Measurements from ENCODE around the gene PLEKHG7.
A peak's percentile ranks its signal among the peaks of the same experiment; 100 is the strongest.
"Not testable (repeated sequence)": the region's sequence is repeated elsewhere in the genome, so short reads cannot be mapped to it uniquely, and the experiment has no call there.

PLEKHG7 gene, protein sequence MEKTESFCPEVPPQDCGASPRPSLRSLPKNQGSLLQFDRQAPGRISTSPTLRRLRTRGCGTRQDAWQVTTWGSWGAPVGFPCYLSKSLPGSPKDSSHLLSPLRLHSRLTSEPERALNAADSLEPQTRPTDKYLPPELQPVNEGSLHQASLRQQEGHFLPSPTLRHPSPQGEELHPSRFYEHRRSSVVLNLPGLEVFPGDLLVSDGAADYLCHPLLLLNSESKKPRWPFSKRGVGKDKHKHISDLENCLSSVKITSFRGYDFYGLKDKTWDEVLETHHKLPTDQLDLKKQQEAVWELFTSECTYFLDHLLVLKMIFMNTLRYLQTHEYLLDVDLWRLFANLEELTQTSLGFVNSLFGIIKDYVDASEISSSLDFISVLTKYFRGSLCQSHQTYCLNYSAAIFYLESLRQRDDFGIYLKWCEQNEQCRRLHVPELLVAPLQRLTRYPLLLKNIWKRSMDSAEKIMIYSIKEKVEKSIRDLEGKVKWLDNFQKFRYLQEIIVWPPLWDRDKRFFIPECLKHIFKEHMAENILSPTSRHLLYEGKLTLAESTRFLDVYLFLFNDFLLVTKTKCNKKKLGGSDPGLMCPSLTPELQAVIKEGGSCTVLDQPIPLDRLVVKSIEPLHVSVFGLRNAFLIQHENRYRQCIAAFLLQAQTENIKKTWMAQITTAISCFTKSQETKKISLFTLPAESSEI

DNA sequence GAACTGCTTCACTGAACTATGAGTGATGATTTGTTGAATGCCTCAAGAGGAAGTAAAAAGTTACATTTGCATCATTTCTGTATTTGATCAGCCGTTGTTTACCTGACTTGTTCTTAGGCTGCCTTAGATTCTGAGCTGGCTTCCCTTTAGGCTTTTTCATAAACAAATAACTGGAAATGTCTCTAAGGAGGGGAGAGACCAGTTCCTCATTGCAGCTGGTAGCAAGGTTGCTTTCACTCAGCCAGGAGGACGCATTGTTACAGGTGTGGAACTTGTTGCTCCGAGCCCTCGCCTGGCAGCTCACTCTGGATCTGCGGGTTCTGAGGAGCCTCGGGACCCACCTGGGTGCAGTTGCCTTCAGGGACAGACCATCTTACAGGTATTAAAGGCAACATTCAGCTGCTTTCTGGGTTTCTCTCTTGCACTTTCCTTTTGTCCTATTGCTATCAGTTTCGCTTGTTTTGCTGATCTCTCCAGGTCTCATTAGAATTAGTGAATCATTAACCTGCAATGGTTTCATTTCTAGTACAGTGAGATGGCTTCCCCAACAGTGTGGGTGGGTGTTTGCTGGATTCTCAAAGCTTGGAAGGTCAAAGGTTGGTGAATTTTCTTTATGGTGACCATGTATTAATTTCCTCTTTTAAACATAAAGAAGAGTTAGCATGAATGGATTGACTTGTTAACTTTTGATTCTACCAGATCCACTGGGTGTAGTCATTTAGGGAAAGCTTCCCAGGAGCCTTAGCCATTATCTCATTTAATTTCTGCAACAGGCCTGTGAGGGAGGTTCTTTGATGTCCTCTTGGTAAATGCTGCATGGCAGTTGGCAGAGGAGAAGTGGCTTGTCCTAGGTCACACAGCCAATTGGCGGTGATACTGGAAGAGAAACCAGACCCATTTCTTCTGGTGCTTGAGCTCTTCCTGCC lies at the start of gene PLEKHG7:
Gene PLEKHG7, plus strand, starts transcription at position 236 of the 926 bp plus-strand sequence. CDS start 3,643 bp downstream, outside the sequence.
- peak; percentile 90 for DNase-seq

DNA sequence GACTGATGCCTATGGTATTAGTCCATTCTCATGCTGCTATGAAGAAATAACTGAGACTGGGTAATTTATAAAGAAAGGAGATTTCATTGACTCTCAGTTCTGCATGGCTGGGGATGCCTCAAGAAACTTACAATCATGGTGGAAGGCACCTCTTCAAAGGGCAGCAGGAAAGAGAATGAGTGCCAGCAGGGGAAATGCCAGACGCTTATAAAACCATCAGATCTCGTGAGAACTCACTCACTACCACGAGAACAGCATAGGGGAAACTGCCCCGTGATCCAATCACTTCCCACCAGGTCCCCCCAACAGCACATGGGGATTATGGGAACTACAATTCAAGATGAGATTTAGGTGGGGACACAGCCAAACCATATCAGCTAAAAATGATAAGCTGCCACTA lies 48.5 kb upstream of the PLEKHG7 start:
- not testable (repeated sequence) for DNase-seq

DNA sequence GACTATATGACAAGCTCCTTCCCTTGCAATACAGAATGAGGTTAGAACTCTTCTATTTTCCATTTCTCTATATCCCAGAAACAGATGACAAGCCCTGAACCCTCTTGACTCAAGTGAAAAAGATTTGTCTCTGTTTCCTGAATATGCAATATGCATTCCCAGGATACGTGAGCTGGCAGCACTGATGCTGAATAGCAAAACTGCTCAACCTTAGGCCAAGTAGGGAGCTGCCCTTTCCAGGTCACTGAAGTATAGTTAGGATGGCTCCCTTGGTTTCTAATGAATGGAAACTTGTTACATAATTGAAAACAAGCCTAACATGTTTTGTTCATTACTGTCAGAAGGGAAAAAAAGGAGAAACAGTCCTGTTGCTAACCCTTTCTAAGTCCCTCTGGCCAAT lies 47.9 kb upstream of the PLEKHG7 start:
- no peak for DNase-seq

DNA sequence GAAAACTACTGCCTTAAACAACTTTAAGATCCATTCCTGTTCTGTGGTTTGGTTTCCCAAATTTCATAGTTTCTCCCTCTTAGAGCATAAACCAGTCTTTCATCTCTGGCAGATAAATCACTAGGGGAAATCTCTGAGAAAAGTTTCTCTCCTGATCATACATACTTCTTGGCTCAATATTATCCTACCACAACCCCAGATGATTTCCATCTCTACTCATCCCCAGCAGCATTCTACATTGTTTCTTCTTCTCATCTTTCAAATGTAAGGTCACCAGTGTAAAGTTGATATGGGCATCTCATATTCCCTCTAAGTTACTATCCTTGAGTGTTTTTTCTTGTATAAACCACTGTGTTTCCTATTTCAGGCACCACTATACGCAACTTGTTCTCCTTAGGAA lies 45.9 kb upstream of the PLEKHG7 start:
- no peak for DNase-seq

DNA sequence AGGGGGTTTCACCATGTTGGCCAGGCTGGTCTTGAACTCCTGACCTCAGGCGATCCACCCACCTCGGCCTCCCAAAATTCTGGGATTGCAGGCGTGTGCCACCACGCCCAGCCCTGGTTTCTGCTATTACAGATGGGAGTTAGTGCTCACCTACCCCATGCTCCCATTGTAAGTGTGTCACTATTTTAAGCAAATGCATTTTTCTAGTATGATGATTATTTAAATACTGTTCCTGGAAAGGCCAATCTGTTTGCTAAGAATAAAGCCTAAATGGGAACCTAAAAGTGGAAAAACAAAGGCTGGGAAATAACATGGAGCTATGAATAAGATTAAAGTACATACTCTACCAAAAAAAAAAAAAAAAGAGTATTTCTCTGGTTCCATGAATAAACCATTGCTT lies 45.0 kb upstream of the PLEKHG7 start:
- no peak for DNase-seq

DNA sequence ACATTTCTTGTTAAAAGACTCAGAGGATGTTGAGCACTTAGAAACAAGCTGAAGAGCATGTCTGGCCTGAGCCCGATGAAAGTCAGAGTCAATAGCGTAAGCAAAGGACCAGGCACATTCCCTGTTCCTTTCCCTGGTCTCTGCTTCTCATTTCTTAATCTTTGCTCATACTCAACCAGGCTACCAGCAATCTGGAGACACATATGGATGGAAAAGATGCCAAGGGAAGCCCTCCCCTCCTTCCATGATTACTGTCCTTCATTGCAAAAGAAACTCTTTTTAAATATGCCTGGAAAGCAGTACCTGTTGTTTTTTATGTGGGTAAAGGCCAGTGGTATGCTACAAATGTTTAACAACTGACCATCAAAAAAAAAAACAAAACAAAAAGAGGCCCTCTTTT lies 44.2 kb upstream of the PLEKHG7 start:
- no peak for DNase-seq

DNA sequence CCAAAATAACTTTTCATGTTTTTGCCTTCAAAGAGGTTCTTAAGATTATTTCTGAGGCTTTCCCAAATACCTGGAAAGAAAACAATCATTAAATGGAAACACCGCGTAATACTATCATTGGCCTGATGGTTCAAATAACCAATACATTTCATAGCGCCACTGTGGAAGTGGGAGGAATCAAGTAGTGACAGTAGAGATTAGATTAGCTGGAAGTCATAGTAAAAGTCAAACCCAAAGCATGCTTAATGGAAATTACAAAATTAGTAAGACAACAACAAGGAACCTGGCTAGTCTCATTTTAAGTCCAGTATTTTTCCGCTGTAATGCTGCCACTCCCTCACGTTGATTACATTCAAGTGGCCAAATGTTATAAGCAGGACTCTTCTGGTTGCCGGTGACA lies 41.5 kb upstream of the PLEKHG7 start:
- no peak for DNase-seq

DNA sequence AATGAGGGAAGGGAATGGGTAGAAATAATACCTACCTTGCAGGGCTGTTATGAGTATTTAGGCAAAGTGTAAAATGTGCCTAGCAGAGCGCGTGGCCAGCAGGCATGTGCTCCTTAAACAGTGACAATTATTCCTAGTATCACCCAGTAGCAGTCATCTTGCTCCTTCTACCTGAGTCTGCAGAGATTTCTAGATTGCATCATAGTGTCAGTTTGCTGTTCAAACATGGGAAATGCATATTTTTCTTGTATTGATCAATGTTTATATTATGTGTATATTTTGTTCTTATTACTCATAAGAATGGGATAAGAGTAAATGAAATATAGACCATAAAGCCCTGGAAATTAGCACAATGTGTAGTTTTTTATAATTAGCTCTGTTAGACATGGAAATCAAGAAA lies 37.3 kb upstream of the PLEKHG7 start:
- DNase-seq, result no peak

DNA sequence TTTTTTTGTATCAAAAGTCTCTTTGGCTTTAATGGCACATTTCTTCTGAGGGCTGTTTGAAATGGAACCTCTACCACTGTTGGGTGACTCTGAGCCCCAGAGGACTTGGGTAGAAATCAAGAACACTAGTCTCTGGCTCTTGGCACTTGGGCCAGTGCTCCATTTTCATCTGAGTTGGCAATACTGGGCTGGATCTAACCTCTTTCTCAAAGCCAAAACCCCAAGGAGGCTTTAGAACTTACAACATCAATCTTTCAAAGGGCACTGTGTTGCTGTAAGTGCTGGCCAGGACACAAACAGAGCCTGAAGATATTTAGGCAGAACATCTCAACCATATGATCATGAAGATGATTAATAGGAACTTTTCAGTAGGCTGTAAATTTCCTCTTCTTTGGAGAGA lies 34.0 kb upstream of the PLEKHG7 start:
- no peak for DNase-seq

DNA sequence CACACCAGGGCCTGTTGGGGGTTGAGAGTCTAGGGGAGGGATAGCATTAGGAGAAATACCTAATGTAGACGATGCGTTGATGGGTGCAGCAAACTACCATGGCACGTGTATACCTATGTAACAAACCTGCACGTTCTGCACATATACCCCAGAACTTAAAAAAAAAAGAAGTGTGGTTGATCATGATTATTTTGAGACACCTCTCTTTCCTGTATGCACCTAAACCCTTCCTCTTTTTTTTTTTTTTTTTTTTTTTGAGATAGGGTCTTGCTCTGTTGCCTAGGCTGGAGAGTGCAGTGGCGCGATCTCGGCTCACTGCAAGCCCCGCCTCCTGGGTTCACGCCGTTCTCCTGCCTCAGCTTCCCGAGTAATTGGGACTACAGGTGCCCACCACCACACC lies 31.3 kb upstream of the PLEKHG7 start:
- DNase-seq, result not testable (repeated sequence)

DNA sequence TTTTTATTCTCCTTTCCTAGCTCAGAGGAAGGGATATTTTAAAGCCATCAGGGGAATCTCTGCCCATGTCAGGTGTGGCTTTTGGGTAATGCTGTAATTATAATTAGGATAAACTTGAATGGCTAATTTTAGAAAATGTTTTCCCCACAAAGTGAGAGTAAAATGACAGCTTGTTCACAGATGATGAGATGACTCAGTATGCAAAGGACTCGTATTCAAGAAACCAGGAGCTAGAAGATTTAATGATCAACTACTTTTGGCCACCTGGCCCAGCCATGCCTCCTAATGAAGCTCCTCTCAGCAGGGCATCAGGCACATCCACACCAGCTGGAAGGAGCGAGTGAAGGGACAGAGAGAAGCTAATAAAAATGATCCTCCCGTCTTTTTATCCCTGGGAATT lies 29.0 kb upstream of the PLEKHG7 start:
- DNase-seq, result no peak

DNA sequence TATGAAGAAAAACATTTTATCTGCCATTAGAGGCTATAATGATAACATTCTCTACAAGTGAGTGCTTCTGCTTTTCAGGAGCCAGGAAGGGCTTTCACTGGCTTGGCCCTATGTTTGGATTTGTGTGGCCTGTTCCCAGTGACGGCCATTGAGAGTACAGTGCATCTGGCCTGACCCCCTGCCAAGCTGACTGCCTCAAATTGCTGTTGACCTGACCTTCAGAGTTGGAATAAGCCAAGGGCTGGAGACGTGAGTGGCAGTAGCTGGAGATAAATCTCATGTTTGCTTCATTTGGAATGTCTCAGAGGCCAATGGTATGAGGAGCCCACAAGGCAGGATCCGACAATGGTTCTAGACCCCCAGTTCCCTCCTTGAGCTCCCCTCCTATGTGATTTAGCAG lies 28.3 kb upstream of the PLEKHG7 start:
- DNase-seq, result no peak

DNA sequence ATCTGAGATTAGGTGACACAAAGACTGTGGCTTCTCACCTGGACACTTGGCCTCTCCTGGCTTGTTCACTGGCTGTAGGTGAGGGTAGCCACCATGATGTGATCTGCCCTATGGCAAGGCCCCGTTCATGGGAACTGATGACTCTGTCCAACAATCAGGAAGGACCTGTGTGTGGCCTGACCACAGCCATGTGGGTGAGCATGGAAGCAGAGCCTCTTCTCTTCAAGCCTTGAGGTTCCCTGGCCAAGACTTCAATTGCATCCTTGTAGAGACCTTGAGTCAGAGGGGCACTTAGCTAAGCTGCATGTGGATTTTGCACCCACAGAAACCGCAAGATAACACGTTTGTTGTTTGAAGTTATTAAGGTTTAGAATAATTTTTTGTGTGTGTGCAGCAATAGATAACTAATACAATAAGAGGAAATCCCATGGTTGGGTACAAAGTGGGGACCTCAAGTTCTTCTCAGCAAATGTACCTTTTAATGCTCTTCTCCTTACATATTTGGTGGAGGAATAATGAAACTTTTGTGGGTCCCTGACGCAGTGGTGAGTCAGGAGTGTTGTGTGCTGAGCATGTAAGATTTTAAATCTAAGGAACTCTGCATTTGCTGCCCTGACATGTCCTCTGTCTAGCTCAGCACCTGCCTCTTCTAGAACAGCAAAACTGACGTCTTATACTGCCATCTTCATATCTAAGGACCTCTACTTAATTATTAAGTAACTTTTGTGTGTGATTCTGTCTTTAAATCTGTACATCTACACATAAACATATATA lies 27.5 kb upstream of the PLEKHG7 start:
- DNase-seq, result no peak

DNA sequence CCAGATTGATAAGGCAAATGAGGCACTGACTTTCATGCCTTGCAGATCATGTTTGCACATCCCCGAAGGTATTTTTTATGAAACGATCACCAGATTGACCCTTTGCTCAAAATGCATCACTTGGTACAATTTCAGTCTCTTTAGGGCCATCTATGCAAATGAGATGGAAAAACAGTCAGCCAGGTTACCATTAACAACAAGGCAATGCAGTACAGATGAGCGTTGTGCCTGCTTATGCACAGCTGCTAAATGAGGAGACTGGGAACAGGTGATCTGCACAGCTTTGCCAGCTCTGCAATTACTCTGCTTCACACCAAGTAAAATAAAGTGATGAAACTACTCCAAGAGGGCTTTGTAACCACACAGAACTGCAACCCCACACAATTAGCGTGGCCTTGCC lies 26.1 kb upstream of the PLEKHG7 start:
- no peak for DNase-seq

DNA sequence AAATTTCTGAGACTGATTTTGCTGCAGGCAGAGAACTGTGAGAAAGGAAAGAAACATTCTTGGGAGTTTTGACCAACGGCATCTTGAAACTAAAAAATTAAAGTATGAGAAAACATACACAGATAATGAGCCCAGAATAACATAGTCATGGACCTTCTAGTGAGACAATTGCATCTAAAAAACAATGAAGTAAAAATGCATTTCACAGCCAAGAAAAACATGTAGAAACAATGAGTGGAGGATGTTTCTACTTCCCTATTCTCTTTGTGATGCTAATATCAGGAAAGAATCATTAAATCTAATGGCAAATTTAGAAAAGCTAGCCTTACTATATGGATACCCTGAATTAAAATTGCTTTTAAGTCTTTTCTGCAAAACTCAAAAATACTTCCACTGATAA lies 12.2 kb upstream of the PLEKHG7 start:
- no peak for DNase-seq

DNA sequence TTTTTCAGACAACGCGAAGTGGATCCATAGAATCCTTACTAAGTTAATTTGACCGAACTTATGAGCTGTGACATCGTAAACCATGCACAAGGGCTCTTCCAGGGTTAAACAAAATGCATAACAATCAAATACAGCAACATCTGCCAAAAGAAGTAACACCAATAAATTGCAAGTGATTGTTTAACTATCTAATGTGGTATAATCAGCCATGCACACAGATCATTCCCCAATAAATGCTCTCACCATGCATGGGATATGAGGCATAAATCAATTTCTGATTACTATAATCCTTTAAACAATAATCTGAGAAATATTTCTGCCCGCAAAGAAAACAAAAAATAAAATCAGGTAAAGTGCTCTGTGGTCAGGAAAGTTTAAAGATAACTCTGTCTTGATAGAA lies 7.7 kb upstream of the PLEKHG7 start:
- no peak for DNase-seq

DNA sequence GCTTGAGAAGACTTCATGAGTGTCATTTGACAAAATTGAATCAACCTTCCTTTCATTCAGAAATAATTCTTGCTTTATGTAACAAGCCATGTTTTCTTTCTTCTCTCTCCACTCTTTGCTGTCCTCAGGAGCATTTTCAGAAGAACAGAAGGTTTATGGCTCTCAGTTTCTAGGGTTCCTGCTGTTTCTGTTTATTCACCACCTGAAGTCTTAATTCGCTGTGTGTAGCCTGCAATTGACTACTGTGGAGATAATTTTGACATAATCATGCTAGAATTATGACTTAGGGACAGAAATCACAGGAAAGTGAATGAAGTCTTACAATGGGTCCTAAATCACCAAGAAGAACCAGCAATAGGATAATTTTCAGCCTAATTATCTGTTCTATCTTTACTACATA lies 7.2 kb upstream of the PLEKHG7 start:
- no peak for DNase-seq

DNA sequence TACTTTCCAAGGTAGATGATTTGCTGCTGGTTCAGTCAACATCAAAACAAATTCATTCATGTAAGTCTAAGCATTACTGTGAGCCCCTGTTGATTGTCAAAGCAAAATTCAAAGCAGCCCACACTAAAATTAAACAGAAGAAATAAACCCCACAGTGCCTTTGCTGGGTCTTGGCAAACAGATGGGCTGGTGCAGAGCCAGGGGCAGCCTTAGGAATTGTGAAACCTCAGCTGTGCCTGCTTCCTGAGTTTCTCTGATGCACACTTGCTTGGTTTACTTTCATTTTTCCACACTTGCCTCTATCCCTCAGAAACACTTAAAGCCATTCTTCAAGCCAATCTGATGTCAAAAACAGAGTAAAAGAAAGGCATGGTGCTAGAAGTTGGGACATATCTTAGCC lies 6.6 kb upstream of the PLEKHG7 start:
- DNase-seq, result no peak

DNA sequence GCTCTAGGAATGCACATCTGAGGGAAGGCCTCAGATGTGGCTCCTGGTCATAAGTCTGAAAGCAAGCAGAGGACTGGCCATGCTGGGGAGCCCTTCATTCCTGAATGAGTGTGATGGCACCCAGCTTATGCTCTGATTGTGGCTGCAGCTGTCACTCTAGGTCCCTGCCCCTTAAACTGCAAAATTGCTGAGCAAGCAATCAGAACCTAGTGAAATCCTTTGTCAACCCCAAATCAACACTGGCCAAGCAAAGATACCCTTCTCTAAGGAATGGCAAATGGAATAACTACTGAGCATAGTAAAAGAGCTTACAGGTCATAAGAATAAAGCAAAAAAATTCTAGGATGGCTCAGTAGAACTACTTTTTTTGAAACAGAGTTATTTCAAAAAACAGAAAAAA lies 4.3 kb upstream of the PLEKHG7 start:
- DNase-seq, result no peak

DNA sequence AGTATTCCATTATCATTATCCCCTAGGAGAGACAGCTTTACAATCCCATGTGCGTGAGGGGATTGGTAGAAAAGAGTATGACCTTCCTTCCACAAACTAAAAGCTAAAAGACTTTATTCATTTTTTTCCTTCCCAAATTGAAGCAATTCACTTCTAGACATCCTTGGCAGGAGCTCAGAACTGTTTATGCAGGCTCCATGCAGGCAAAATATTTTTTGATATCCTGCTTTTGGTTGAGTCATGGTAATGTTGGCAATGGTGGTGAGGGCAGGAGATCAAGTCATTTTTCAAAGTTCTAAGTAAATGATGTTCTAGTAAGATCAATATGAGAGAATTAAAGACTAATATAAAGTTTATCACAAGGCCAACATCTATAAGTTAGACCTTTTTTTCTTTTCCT lies 1.3 kb upstream of the PLEKHG7 start:
- DNase-seq, result no peak

DNA sequence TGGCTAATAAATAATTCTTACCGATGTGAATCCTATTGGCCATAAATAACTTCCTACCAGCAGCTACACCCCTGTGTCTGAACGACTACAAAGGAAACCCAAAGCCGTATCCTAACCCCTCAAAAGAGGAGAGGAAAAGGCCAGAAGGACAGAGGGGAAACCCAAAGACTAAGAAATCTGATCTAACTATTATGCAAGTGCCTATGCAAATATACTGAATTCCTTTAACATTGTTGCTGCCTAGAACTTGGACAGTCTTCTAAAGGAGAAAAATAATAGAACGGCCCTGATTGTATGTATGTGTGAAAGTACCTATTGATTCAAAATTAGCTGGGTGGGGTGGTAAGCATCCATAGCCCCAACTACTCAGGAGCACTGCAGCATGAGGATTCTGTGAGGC lies 997 bp downstream of the PLEKHG7 start:
- no peak for DNase-seq

DNA sequence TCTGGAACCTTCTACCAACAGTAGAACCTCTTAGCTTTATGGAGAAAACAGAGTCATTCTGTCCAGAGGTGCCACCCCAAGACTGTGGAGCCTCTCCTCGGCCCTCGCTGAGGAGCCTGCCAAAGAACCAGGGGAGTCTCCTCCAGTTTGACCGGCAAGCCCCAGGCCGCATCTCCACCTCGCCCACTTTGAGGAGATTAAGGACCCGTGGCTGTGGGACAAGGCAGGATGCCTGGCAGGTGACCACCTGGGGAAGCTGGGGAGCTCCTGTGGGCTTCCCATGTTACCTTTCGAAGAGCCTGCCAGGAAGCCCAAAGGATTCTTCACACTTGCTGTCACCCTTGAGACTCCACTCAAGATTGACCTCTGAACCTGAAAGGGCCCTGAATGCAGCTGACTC lies 3.8 kb downstream of the PLEKHG7 start:
- no peak for DNase-seq

DNA sequence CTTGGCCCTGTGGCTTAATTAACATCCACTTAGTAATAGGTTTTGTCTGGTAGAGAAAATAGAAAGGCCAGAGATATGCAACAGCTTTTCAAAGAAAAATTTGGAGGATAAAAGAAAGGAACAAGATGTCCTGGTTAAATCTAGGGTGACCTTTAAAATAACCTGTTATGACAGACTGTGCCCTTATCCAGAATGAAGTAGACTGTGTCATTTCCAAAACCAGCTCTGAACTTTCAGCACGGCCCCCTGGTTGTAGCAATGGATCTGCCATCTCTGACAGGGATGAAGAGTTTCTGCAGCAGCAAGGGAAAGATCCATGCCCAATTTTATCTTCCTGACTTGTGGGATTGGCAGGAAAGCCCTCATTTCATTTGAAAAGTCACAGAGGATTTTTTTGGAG lies 5.1 kb downstream of the PLEKHG7 start:
- DNase-seq, result no peak
